NT2/D1 (cell line): ENCODE data around the gene STAG1.

Experiments used
- SUZ12 ChIP-seq: IDR thresholded peaks from 2 replicates; pipeline ENCODE4 v1.6.1; 2011; ENCODE audit not compliant: insufficient read length, insufficient read depth; ENCODE audit errors: extremely low read depth
- YY1 ChIP-seq: IDR thresholded peaks from 2 replicates; pipeline ENCODE4 v1.6.1; 2011; ENCODE audit not compliant: insufficient read length, insufficient read depth
- ZNF274 ChIP-seq: IDR thresholded peaks from 2 replicates; pipeline ENCODE4 v1.6.1; 2011; ENCODE audit warnings: mild to moderate bottlenecking, low read depth, low read length

DNA sequence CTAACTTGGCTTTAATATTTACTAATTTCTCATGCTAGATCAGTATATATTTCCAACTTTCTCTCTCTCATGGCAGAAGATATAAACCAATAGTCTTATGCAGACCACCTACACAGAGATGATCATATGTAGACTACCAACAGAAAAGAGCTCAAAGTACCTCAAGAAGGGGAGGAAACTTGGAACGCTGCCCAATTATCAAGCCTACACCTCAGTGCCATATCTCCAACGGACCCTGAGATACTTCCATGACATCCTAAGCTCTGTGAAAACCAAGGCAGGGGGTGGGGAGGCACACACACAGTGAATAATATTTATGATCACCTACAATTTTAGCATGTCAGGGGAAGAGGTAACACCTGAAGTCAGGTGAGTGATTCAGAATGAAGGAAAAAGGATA, 100.6 kb downstream of the STAG1 start:
- no peak for TF ChIP-seq SUZ12
- no peak for TF ChIP-seq ZNF274
- TF ChIP-seq YY1, result no peak
